Hematopoietic multipotent progenitor cell (in vitro differentiated cells): ENCODE data around the gene CDK5RAP3. TPM values are rescaled to one million over a fixed set of nuclear protein-coding genes. Genes with fewer than 3 reads are reported as not detected.
"Not testable (repeated sequence)": the region's sequence is repeated elsewhere in the genome, so short reads cannot be mapped to it uniquely, and the experiment has no call there.

Experiments
- DNase-seq, 3 donors: peaks; one replicate each; pipeline ENCODE4 v3.0.0-alpha.2; 2011 to 2015; ENCODE audit warnings: low read depth in 2 of 3, low spot score in 2 of 3
- total RNA-seq: library from RNA; depleted of rRNA; stranded (reverse); fragments of >200 nt; gene quantifications from one replicate; pipeline ENCODE4 v1.2.3, GENCODE V29; 2012

Gene CDK5RAP3
- total RNA-seq, 1 donor, result 102 TPM

DNA sequence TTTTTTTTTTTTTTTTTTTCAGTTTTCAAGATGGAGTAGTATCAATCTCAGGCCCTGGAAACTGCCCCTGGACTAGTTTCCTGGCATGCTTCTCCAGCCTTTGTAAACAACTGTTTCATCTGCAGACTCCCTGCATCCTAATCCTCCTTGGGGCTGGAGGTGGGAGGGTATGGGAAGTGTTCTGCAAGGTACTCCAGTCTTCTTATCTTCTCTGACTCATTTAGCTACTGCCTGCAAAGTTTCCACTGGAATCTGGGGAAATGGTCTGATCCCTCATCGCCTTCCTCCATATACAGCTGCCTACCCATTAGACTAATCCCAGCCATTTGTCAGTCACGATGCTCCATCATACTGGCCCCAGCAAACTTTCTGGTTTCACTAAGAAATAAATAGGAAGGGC lies 45.2 kb downstream of the CDK5RAP3 start:
- no peak for DNase-seq

GRCh38 chr17:48017817-48018158 lies 46.9 kb downstream of the CDK5RAP3 start:
- DNase-seq, result not testable (repeated sequence)

- no peak for DNase-seq
Measured at GRCh38 chr17:48021934-48022333, 51.0 kb downstream of the CDK5RAP3 start.

- DNase-seq, result no peak
Measured at GRCh38 chr17:48022901-48023300, 52.0 kb downstream of the CDK5RAP3 start.

GRCh38 chr17:48023400-48024148 lies 52.7 kb downstream of the CDK5RAP3 start:
- DNase-seq, result peak in 2 of 3 donors; percentile 66 to 68

DNA sequence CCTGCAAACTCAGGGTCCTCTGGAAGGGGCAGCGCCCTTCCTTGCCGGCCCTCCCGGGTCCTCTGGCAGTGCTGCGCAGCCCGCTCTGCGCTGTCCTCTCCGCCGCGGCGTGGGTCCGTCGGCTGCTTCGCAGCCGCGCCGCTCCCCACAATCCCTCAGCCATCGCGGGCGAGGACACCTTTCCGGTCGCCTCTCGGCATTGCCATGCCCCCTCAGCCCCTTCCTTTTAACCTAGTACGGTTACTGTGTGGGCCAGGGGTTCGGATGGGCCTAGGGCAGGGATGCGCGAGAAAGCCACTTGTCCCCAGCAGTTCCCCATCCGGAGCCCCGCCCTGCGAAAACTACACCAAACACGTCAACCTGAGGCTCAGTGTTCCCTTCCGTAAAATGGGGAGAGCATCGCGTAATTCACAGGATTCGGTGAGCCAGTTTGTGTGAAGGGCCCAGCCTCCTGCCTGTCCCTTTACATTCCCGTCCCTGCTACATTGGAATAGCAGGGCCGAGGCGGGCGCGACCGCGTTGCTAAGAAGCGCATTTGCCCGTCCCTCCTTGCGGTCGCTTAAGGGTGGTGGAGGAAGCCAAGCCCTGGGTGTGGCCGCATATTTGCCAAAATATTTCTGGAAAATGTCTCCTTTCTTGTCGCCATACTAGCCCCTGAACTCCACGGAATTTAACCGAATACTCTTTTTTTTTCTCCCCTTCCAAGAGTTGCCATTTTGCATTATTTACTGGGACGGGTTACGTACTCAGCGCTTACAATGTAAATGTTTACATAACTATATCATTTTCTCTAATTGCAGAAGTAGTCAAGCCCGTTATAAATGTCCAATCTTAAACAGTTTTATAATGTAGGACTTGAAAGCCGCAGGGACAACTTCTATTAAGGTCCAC lies 53.5 kb downstream of the CDK5RAP3 start:
- DNase-seq, result peak in 2 of 3 donors; percentile 29 to 38

DNA sequence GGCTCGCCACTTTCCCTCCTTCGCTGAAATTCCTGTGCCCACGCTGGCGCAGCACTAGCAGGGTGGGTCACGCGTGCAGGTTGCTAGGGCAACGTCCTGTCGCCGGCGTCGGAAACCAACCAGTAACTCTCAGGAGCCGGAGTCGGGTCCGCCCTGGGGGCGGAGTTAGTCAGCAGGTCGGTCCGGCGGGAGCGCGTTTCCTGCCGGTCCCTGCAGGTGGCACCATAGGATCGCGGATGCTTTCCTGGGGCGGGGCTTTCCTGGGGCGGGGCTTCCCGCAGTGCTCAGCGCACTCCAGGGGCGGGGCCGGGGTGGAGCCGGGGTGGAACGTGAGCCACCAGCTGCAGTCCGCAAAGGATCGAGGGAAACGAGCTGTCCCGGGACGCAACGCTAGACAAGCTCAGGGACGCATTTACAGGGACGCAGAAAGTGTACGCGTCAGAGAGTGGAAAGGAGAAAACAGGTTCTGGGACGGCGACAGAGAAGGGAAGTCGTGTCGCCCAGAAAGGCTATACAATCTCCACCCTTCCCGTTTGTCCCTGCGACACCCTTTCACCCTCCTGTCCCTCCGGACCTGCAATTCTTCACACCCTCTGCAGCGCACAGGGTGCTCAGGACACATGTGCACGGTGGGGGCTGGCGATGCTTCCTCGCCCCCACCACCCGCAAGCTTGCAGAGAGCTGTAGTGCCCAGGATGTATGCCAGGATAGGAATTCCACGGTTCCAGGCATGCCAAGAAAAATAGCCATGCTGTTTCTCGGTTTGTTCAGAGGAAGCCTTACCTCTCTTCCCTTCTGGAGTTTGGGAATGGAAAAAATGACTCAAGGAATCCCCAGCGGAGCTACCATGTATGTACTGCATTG lies 54.4 kb downstream of the CDK5RAP3 start:
- DNase-seq, result peak; percentile 94 to 96 (median 95)

DNA sequence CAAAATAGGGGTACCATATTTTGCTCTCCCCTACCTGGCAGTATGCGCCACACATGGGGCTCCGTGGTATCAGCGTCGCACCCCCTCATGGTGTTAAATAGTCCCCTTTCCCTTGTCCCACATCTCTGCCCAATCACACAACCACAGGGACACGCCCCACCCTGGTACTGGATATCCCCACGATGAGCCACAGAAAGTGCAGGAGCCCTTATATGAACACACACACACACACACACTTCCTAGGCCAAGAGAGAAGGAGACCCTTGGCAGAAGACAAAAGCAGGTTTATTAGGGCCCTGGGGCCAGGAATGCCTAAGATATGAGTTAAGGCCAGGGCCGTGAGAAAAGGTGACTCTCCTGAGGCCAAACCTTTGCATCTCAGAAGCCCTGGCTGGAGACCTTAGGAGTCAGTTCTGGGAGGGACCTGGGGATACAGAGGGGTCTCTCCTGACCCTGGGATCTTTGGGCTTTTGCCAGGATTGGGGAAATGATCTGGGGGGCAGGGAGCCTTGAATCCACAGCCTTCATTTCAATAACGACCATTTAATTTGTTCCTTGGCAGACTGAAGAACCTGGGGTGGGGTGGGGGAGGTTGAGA lies 55.1 kb downstream of the CDK5RAP3 start:
- DNase-seq, result no peak

- peak in 2 of 3 donors; percentile 82 to 88 for DNase-seq
Measured at GRCh38 chr17:48026502-48027321, 55.8 kb downstream of the CDK5RAP3 start.

GRCh38 chr17:48027322-48027981 lies 56.5 kb downstream of the CDK5RAP3 start:
- no peak for DNase-seq

DNA sequence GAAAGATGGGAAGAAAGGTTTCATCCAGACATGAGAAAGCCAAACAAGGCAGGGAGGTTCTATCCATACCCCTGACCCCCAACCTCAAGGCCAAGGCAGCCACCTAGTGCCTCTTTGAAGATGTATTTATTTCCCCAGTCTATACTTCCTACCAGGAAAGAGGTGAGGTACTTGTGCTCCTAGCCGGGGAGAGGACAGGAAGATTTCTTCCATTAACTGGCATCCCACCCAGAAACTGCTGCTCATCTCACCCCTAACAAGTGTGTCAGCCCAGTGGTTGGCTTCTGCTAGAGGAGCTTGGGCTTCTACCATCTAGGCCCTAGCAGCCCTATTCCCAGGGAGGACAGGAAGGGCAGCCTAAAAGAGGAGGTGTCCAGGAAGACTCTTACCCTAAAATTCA lies 57.8 kb downstream of the CDK5RAP3 start:
- no peak for DNase-seq

DNA sequence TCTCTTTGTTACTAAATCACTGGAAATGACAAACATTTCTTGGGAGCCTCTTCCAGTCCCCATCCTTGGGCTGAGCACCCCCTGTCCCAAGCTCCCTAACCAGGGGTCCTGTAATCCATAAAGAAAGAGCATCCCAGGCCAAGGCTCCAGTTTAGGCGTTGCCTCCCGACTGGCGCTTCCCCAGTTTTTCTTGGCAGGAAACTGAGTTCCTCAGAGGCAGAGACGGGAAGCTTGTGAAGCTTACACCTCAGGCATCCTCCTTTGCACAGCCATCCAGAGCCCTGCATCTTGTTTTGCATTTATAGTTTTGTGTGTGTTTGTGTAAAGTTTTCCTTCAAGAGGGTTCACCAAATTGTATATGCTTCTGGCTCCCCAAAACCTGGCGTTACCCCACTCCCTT lies 59.6 kb downstream of the CDK5RAP3 start:
- DNase-seq, result no peak

Other genes with a start within 250 kb of the CDK5RAP3 start
- gene TBX21, start 237.9 kb upstream of the CDK5RAP3 start, total RNA-seq, result 0.27 TPM
- gene OSBPL7, start 149.3 kb upstream of the CDK5RAP3 start, total RNA-seq, result 29.6 TPM
- 93.2 TPM for gene MRPL10, start 139.6 kb upstream of the CDK5RAP3 start, total RNA-seq
- gene LRRC46, start 139.4 kb upstream of the CDK5RAP3 start, total RNA-seq, result 0.27 TPM
- 110 TPM for gene SCRN2, start 129.8 kb upstream of the CDK5RAP3 start, total RNA-seq
- gene SP6, start 120.0 kb upstream of the CDK5RAP3 start, total RNA-seq, result 0.27 TPM
- gene SP2, start 74.9 kb upstream of the CDK5RAP3 start, total RNA-seq, result 7.5 TPM
- 26.7 TPM for gene PNPO, start 29.5 kb upstream of the CDK5RAP3 start, total RNA-seq
- gene PRR15L, start 13.2 kb upstream of the CDK5RAP3 start, total RNA-seq, result not detected
- gene COPZ2, start 66.7 kb downstream of the CDK5RAP3 start, total RNA-seq, result not detected
- gene NFE2L1, start 77.2 kb downstream of the CDK5RAP3 start, total RNA-seq, result 39.0 TPM
- gene CBX1, start 130.4 kb downstream of the CDK5RAP3 start, total RNA-seq, result 8.6 TPM
- 7.3 TPM for gene SNX11, start 136.7 kb downstream of the CDK5RAP3 start, total RNA-seq